ENCODE data around the gene SLC30A9. TPM values are rescaled to one million over a fixed set of nuclear protein-coding genes. Genes with fewer than 3 reads are reported as not detected.
A peak's percentile ranks its signal among the peaks of the same experiment; 100 is the strongest.

SLC30A9 gene
- 50.3 TPM for total RNA-seq

DNA sequence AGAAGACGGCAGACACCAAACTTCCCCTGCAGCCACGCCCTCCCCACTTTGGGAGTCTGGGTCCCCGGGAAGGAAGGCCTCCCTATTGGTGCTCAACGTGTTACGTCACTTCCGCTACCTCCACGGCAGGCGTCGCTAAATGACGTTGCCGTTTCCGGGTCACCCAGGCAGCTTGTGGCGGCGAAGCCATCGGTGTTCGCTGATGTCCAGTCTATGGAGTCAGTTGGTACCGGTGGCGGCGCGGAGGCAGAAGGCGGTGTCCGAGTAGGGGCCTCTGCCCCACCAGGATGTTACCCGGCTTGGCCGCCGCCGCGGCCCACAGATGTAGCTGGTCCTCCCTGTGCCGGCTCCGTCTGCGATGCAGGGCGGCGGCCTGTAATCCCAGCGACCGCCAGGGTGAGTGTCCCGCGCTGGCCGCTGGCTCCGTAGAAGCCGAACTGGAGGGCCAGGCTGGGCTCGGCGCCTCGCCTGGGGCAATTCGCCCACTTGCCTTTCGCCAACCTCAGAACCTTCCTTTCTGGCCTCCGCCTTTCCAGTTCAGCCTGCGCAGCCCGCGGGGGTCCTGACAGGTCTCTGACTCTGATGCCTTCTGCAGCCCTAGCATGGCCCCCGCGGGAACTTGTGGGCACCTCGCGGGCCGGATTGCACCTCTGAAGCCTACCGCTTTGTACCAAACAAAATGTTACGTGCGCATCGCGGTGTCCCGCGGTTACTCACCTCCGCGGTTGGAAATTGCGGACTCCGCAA is at the start of gene SLC30A9:
SLC30A9 (plus strand) TSS at position 166 of the 747 bp plus-strand sequence; CDS start at position 288, 122 bp downstream.
- Histone ChIP-seq H3K4me1 (peaks cover 31% of the 10 kb centered on the region), H3K36me3 (no peaks in the 10 kb centered on the region), H3K27ac (peak within 1 kb of the TSS; percentile 76), H3K27me3 (no peaks in the 10 kb centered on the region), H3K9me3 (no peaks in the 10 kb centered on the region), H3K4me3 (peak within 1 kb of the TSS; percentile 73 to 89)
- TF ChIP-seq, protein P1, sequence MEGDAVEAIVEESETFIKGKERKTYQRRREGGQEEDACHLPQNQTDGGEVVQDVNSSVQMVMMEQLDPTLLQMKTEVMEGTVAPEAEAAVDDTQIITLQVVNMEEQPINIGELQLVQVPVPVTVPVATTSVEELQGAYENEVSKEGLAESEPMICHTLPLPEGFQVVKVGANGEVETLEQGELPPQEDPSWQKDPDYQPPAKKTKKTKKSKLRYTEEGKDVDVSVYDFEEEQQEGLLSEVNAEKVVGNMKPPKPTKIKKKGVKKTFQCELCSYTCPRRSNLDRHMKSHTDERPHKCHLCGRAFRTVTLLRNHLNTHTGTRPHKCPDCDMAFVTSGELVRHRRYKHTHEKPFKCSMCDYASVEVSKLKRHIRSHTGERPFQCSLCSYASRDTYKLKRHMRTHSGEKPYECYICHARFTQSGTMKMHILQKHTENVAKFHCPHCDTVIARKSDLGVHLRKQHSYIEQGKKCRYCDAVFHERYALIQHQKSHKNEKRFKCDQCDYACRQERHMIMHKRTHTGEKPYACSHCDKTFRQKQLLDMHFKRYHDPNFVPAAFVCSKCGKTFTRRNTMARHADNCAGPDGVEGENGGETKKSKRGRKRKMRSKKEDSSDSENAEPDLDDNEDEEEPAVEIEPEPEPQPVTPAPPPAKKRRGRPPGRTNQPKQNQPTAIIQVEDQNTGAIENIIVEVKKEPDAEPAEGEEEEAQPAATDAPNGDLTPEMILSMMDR (IDR thresholded peaks at IDR 0.05): peak in 1 of 3 experiments; percentile 8
- TF ChIP-seq POLR2A (IDR thresholded peaks at IDR 0.05): peak in 1 of 2 donors; percentile 69
- TF ChIP-seq POLR2AphosphoS5 (IDR thresholded peaks at IDR 0.05; ENCODE audit: insufficient read depth in 1 of 2, low read depth in 1 of 2): peak; percentile 89 to 96
- DNase-seq (ENCODE audit: extremely low spot score in 2 of 2): peak; percentile 96 to 99
- intact Hi-C loops (cut with DNase I): no loop called here

DNA sequence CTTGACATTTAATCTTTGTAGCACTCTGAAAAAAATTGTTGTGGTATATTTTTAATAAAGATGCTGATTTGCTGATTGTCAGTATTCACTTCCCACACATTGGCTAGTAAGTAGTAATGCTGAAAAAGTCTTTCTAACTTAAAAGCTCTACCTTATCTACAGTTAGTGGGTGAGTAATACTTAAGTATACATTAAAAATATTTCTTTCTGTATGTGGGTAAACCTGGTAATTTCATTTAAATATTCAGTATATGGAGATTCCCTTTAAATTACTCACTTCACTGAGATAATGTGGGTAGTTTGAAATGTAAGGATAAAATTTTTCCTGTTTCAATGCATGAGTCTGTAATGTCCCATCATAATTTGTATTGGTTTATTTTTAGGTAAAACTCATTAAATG is 49.5 kb upstream of the SLC30A9 start:
- no peak for DNase-seq (ENCODE audit: extremely low spot score in 2 of 2)
- peaks cover 0 to 25% of the 10 kb centered on the region in 2 donors for H3K36me3 ChIP-seq
- no peak overlapping the region for H3K27ac ChIP-seq
- TF ChIP-seq POLR2A (IDR thresholded peaks at IDR 0.05) (no peak), POLR2AphosphoS5 (IDR thresholded peaks at IDR 0.05; ENCODE audit: insufficient read depth in 1 of 2, low read depth in 1 of 2) (no peak)
- TF ChIP-seq, protein P1 (IDR thresholded peaks at IDR 0.05): no peak
- intact Hi-C loops (cut with DNase I): no loop called here
- peaks cover 11% of the 10 kb centered on the region for H3K4me1 ChIP-seq
- H3K4me3 ChIP-seq: no peak overlapping the region
- no peaks in the 10 kb centered on the region for H3K9me3 ChIP-seq
- H3K27me3 ChIP-seq: no peaks in the 10 kb centered on the region

DNA sequence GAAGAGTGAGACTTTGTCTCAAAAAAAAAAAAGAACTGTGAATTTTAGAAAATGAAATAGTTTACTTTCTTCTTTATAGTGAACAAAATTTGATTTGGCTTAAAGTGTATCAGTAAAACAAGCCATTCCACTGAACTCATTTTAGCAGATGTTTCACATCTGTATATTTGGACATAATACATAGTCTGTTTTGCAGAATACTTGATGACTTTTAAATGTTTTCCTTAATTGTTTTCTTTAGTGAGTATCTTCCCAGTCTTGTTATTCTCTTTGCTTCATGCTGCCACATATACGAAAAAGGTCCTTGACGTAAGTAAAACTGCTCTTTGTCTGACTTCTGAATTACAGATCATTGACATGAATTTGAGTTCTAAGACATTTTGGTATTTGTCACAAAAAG is 46.8 kb upstream of the SLC30A9 start:
- no peak overlapping the region for H3K4me3 ChIP-seq
- H3K4me1 ChIP-seq: no peaks in the 10 kb centered on the region
- intact Hi-C loops (cut with DNase I): no loop called here
- TF ChIP-seq POLR2A (IDR thresholded peaks at IDR 0.05) (no peak), POLR2AphosphoS5 (IDR thresholded peaks at IDR 0.05; ENCODE audit: insufficient read depth in 1 of 2, low read depth in 1 of 2) (no peak)
- TF ChIP-seq, protein P1 (IDR thresholded peaks at IDR 0.05): no peak
- no peak for DNase-seq (ENCODE audit: extremely low spot score in 2 of 2)
- H3K27me3 ChIP-seq: no peaks in the 10 kb centered on the region
- no peaks in the 10 kb centered on the region for H3K9me3 ChIP-seq
- H3K27ac ChIP-seq: no peak overlapping the region
- peaks cover 0 to 26% of the 10 kb centered on the region in 2 donors for H3K36me3 ChIP-seq

DNA sequence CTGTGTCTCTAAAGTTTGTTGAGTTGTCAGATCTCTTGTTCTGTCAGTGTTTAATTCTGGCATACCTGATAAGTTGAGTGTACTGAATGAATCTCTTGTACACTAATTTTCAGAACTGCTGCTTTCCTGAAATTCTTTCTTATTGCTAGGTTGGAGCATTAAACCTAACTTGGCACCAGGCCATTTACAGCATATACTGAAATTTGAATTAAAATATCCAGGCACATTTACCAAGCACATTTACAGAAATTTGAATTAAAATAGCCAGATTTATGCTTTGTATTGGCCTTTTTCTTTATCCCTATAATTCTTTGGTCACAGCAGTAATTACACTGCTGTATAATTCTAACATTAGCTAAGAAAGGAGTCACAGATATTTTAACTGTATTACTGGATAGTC is 46.2 kb upstream of the SLC30A9 start:
- TF ChIP-seq, protein P1 (IDR thresholded peaks at IDR 0.05): no peak
- TF ChIP-seq POLR2A (IDR thresholded peaks at IDR 0.05) (no peak), POLR2AphosphoS5 (IDR thresholded peaks at IDR 0.05; ENCODE audit: insufficient read depth in 1 of 2, low read depth in 1 of 2) (no peak)
- Histone ChIP-seq H3K4me1 (no peaks in the 10 kb centered on the region), H3K4me3 (no peak overlapping the region), H3K27ac (no peak overlapping the region), H3K9me3 (no peaks in the 10 kb centered on the region), H3K27me3 (no peaks in the 10 kb centered on the region), H3K36me3 (peaks cover 0 to 26% of the 10 kb centered on the region in 2 donors)
- DNase-seq (ENCODE audit: extremely low spot score in 2 of 2): no peak
- intact Hi-C loops (cut with DNase I): no loop called here

DNA sequence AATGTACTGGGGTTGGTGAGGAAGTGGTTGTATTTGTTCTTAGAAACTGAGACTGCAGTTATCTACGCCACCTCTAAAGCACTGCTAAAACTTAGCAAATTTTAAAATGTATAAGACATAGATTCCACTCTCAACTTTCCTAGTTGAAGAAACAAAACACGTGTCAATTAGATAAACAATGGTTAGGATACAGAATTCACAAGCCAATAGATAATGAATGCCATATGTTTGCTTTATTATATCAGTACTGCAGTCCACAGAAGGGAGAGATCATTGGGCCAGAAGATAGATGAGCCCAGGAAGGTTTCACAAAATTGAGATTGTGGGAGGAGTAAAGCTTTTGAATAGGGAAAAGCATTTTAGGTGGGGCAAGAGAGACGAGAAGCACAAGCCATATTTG is 40.8 kb upstream of the SLC30A9 start:
- Histone ChIP-seq H3K27me3 (no peaks in the 10 kb centered on the region), H3K4me3 (no peak overlapping the region), H3K36me3 (peaks cover 0 to 45% of the 10 kb centered on the region in 2 donors), H3K4me1 (no peaks in the 10 kb centered on the region), H3K27ac (no peak overlapping the region), H3K9me3 (no peaks in the 10 kb centered on the region)
- intact Hi-C loops (cut with DNase I): no loop called here
- DNase-seq (ENCODE audit: extremely low spot score in 2 of 2): no peak
- TF ChIP-seq, protein P1 (IDR thresholded peaks at IDR 0.05): no peak
- TF ChIP-seq POLR2AphosphoS5 (IDR thresholded peaks at IDR 0.05; ENCODE audit: insufficient read depth in 1 of 2, low read depth in 1 of 2): no peak
- TF ChIP-seq POLR2A (IDR thresholded peaks at IDR 0.05): no peak
